Measurements from ENCODE around the gene ITPRIP.

ITPRIP gene

GRCh38 chr10:104337985-104338735 lies at the start of gene ITPRIP:
Gene ITPRIP, minus strand, starts transcription at chr10:104338465. Its CDS starts 22,414 bp downstream, at chr10:104316051.
- no peak for FAIRE-seq

DNA sequence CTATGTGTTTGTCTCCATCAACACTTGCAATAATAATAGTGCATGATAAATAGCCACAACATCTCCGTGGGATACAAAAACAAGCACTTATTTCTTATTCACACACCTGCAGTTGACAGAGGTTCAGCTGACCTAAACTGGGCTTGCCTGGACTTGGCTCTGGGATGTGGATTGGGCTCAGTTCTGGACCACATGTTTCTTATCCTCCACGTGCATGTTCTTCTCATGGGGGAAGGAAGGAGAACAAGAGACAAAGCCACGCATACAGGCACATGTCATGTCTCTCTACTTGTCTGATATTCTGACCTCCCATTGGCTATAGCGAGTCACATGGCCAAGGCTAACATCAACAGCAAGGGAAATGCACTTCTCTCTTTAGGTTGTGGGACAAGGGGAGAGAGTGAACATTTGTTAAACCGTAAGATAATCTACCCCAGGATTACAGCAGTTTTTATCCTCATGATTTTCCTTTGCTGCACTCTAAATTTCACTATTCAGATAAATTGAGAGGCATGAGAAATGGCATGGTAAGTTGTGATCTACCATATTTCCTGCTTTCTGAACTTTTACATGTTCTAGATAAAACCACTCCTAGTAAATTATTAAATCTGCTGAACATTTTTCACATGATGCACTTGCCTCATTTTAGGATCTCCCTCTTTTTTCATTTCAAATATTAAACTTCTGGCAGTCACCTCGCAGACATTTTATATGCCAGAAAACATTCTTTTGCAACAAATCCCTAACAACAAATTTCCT lies 49.0 kb upstream of the ITPRIP start:
- no peak for FAIRE-seq

DNA sequence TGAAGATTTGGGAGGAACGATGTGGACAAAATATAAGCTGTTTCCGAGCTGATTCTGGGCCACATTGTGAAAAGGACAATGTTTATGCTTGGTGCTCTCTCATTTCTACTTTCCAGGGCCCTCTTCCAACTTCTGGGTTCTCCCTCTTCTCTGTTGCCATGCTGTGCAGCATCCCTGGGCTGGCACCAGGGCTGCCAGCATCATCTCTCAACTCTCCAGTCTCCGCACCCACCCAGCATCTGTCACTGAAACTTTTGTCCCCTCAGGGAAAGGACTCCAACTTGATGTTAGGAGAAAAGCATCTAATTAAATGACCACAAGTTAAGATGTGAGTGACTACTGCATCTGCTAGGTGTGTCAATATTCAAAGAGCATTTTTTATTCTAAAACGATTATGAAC lies 42.1 kb upstream of the ITPRIP start:
- no peak for FAIRE-seq

- FAIRE-seq: no peak
Observed at GRCh38 chr10:104376784-104377300, 38.6 kb upstream of the ITPRIP start.

- FAIRE-seq: no peak
Observed at GRCh38 chr10:104374591-104374990, 36.3 kb upstream of the ITPRIP start.

DNA sequence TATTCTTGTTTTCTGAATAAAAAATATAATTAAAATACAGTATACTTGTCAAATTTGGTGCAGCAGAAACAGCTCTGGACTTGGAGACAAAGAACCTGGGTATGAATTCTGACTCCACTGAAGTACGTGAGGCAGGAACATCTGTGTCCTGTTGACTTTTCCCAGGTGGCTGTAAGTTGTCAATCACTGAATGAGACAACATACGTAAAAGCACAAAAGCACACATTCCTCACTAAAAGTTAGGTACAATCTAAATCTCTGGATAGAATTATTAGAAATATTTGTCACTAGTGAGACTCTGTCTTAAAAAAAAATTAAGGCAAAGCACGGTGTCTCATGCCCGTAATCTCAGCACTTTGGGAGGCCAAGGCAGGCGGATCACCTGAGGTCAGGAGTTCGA lies 33.5 kb upstream of the ITPRIP start:
- FAIRE-seq: no peak

DNA sequence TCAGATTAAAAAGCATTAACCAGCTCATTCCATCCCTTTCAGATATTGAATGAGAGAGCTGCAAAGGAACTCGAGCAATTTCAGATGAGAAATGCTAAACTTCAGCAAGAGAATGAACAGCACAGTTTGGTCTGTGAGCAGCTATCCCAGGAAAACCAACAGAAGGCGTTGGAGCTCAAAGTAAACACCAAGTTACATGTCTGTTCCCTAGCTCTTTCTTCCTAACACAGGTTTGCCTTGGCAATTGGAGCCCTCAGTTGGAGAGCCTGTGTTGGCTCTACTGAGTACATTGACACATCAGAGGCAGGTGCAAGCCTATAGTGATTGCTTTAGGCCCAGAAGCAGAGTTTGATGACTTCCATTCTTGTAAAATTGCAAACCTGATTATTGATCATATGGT lies 30.1 kb upstream of the ITPRIP start:
- no peak for FAIRE-seq

DNA sequence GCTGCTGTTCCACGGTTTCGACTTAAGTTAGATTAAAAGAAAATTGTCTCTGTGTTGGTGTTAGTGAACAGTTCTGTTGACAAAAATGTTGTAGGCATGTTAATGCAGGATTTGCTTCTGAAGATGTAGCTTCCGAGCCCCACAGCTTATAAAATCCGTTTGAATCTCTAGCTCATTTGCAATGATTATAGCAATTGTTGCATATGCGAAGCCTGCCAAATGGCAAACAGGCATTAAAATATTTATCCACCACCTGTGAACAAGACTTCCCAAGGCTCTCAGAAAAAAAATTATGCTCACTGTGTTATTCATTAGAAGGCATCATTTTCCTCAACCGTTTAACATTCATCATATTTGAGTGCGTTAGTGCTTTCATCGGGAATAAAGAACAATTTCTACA lies 29.6 kb upstream of the ITPRIP start:
- no peak for FAIRE-seq

GRCh38 chr10:104359811-104360210 lies 21.5 kb upstream of the ITPRIP start:
- no peak for FAIRE-seq

GRCh38 chr10:104353325-104354048 lies 15.2 kb upstream of the ITPRIP start, which contains the start of gene CFAP58:
Gene CFAP58, plus strand, starts transcription at chr10:104353833. Its CDS starts 65 bp downstream, at chr10:104353898.
- FAIRE-seq: no peak

- no peak for FAIRE-seq
Observed at GRCh38 chr10:104351919-104352318, 13.7 kb upstream of the ITPRIP start.

GRCh38 chr10:104351061-104351702 lies 12.9 kb upstream of the ITPRIP start:
- FAIRE-seq: no peak

- FAIRE-seq: peak; percentile 82
Observed at GRCh38 chr10:104350127-104350635, 11.9 kb upstream of the ITPRIP start.

DNA sequence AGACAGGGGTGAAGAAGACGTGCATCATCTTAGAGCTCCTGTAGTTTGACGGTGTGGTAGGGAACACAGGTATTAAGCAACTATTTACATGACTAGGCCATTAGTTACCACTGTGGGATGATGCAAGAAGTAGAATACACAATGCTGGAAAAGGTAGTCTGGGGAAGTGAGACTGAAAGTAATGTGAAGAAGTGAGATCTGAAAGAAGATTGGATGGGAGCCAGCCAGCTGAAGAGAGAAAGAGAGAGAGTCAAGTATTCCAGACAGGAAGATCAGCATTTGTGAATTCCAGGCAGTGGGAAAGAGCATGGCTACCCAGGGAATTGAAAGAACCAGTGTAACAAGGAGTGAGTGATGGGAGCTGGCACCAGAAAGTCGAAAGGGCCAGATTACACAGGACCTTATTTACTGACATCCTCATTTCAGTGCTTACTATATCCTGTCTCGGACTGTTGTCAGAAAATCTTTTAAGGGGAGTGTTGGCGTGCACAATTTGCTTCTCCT lies 11.4 kb upstream of the ITPRIP start:
- no peak for FAIRE-seq

DNA sequence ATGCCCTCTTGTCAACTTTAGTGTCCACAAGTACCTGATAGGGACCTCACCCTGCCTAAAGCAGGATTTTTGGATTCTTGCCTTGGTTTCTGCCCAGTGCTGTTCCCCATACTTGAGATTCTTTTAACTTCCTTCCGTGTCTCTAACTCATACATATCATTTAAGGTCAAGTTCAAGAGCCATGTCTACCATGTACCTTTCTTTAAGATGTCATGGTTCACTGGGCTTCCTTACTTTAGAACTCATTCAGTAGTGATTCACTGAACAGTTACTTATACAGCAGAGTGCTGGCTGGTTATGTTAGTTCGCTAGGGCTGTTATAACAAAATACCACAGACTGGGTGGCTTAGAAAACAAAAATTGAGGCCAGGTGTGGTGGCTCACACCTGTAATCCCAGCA lies 10.3 kb upstream of the ITPRIP start:
- no peak for FAIRE-seq

DNA sequence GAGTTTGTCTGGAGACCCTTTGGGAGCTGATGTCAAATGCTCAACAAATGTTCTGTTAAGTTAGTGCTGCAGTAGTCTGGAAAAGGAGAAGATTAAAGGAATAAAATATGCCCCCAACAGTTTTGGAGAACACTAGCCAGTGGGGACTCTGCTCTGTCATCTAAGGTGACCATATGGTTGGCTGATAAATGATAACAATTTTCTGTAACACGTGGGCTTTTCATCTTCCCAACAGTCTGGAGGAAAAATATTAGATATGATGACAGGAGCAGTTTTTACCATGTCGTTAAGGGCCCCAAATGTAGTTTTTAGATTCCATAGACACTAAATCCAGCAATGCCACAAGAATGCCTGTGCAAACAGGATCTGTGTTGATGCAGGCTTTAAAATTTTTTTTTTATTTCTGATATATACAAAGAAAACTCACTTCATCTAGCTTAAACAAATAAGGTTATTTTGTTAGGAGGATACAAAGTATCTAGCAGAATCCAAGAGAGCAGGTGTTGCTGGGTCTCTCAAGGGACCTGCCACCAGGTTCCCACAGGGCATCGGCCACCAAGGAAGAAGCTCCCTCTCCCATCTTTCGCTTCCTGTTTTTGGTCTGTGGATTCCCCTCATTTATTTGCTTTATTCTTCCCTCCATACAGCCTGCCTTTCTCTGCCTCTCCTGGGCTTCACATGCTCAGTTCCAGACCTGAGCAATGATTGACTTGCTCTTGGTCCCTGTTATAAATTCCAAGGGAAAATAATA lies 9.2 kb upstream of the ITPRIP start:
- no peak for FAIRE-seq

DNA sequence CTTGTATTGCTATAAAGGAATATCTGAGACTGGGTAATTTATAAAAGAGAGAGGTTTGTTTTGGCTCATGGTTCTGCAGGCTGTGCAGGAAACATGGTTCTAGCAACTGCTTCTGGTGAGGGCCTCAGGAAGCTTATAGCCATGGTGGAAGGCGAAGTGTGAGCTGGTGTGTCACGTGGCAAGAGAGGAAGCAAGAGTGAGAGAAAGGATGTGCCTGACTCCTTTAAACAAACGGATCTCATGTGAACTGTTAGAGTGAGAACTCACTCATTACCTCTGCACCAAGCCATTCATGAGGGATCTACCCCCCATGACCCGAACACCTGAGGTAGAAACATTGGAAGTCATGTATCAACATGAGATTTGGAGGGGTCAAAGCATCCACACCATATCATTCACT lies 7.7 kb upstream of the ITPRIP start:
- FAIRE-seq: no peak

DNA sequence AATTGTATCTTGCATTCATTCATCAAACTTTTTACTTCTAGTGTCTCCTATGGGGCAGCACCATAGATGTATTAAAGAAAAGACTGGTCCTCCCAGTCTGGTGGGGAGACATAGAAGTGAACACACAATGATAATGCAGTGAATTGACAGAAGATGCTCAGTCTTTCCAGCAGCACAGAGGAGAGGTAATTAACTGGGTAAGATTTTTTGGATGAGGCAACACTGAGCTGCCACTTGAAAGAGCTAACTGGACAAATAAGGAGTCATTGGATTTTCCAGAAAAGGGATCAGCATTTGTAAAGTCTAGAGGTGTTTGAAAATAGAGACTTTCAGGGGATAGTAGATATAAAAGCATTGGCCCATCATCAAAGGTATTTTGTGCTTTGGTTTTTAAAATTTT lies 7.2 kb upstream of the ITPRIP start:
- no peak for FAIRE-seq

DNA sequence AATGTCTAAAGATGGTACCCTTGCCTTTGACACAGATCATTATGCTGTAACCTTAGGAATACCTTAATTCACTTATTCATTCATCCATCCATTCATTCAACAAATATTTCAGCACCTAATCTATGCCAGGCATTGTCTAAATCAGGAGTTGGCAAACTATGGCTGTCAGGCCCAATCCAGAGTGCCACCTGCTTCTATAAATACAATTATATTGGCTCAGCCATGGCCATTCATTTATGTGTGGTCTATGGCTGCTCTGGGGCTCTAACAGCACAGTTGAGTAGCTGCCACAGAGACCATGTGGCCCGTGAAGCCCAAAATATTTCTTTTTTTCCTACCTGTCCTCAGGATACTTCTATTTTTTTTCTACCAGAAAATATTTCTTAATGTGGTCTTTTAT lies 6.0 kb upstream of the ITPRIP start:
- no peak for FAIRE-seq

DNA sequence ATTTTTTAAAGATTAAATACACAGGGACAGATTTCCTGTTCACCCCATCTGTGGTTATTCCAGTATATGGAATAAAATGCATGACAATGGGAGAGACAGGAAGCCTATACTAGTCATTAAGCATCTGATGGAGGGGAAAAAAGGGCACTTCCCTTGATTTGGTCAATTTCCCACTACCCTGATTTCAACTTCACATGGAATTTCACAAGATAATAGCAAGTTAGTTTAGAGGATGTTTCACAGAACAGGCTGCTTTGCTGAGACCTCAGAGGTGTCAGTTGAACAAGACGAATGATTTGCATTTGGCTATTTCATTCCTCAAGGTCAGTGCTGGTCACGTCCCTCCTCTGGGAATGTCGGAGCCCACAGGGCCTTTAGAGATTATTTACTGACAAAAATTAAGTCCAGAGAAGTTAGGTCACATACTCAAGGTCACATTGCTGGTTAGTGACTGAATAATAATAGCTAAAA lies 4.7 kb upstream of the ITPRIP start:
- no peak for FAIRE-seq

DNA sequence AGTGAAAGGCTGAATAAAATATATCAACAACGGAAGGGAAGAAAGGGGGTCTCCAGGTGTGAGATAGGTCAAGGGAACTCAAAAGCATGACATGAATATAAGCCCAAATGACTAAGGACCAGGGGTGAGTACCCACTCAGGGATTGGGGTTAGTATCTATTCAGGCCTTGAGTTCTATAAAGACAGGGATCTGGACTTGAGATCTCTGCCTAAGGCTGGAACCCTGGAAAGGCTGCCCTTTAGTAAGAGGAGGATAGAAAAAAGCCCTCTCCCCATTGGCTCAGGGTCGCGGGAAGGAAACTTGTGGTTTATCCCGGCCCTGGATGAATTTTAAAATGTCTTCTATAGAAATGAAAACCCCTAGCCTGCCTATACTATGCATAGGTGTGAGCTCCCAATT lies 2.4 kb upstream of the ITPRIP start:
- FAIRE-seq: no peak

- FAIRE-seq: no peak
Observed at GRCh38 chr10:104340111-104340526, 1.9 kb upstream of the ITPRIP start.

All from G401.6 (cell line).